Measurements from ENCODE around the gene TCF12. TPM values are rescaled to one million over a fixed set of nuclear protein-coding genes. Genes with fewer than 3 reads are reported as not detected.

The TCF12 gene
- total and polyA plus RNA-seq, 2 of the 8 experiments (the other 6 are each of a cell fraction or from before 2014, with no cell fraction given), result 85.8 to 101 TPM

DNA sequence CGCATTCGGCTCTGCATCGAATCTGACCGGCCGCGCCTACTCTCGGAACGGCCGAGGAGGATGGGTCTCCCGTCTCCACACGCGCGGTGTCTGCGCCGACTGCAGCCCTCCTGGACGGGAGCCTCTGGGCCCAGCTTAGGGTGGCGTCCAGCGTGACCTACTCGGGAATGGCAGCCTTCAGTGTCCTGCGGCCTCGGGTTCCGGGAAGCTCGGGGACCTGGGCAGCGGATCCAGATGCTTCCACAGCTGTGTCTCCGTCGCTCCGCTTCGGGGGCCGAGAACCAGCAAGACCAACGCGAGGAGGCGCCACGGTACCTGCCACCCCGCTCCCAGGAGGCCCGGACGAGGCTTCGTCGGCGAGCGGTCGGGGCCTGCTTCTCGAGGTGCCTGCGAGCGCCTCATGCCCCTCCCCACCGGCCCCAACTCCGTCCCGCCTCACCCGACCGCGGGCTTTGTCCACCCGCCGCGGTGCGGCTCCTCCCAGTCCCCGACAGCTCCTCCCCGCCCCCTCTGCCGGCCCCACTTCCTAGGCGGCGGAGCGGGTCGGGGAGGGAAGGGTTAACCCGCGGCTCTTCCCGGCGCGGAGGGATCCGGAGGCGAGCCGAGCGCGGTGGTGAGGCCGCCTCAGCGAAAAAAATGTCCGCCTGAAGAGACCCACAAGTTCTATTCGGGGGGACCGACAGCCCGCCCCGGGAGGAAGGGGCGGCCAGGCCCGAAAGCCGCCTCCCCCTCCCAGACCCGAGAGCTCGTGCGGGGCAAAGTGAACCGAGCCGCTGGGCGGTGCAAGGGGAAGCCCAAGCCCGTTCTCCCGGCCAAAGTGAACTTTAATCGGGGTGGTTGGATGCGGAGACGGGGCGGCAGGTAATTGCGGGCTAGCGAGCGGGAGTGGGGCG lies at the start of gene TCF12 (continued):
- TF ChIP-seq RBBP5 (IDR thresholded peaks at IDR 0.05; ENCODE audit: borderline replicate concordance, low read depth, low read length), result no peak; the same call in 1 of the 2 replicates
- TF ChIP-seq TAF7 (optimal IDR thresholded peaks at IDR 0.05; ENCODE audit: borderline replicate concordance, low read depth, low read length), result peak; percentile 85
- TF ChIP-seq PHF8 (conservative IDR thresholded peaks at IDR 0.05; ENCODE audit: low read depth, low read length), result peak; percentile 66
- TF ChIP-seq, protein P1, sequence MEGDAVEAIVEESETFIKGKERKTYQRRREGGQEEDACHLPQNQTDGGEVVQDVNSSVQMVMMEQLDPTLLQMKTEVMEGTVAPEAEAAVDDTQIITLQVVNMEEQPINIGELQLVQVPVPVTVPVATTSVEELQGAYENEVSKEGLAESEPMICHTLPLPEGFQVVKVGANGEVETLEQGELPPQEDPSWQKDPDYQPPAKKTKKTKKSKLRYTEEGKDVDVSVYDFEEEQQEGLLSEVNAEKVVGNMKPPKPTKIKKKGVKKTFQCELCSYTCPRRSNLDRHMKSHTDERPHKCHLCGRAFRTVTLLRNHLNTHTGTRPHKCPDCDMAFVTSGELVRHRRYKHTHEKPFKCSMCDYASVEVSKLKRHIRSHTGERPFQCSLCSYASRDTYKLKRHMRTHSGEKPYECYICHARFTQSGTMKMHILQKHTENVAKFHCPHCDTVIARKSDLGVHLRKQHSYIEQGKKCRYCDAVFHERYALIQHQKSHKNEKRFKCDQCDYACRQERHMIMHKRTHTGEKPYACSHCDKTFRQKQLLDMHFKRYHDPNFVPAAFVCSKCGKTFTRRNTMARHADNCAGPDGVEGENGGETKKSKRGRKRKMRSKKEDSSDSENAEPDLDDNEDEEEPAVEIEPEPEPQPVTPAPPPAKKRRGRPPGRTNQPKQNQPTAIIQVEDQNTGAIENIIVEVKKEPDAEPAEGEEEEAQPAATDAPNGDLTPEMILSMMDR (IDR thresholded peaks at IDR 0.05; ENCODE audit: control extremely low read depth in 1 of 3, insufficient read depth in 1 of 3, low read depth in 1 of 3, low read length in 3 of 3), result peak in 2 of 3 experiments; percentile 37 to 38; a peak in 2 of 4 replicates
- TF ChIP-seq TBP (IDR thresholded peaks at IDR 0.05; ENCODE audit: low read depth, low read length), result peak; percentile 88; the same call in 1 of the 2 replicates
- TF ChIP-seq SIN3A (conservative IDR thresholded peaks at IDR 0.05 in 1 of 2, IDR thresholded peaks at IDR 0.05 in 1 of 2; ENCODE audit: low read depth in 1 of 2, low read length in 2 of 2), result peak in 1 of 2 experiments; percentile 70; a peak in 2 of 4 replicates
- TF ChIP-seq MAFK (IDR thresholded peaks at IDR 0.05; ENCODE audit: low read depth, low read length), result no peak
- TF ChIP-seq RAD21 (IDR thresholded peaks at IDR 0.05 in 1 of 2, conservative IDR thresholded peaks at IDR 0.05 in 1 of 2; ENCODE audit: low read depth in 2 of 2, low read length in 2 of 2), result peak; percentile 31 to 43; a peak in 2 of 4 replicates
- TF ChIP-seq, protein P2, sequence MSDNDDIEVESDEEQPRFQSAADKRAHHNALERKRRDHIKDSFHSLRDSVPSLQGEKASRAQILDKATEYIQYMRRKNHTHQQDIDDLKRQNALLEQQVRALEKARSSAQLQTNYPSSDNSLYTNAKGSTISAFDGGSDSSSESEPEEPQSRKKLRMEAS (IDR thresholded peaks at IDR 0.05), result peak; percentile 86
- TF ChIP-seq SUZ12 (IDR thresholded peaks at IDR 0.05; ENCODE audit: low read length), result no peak
- peak; percentile 61 for TF ChIP-seq CTBP2 (IDR thresholded peaks at IDR 0.05; ENCODE audit: borderline replicate concordance, insufficient read depth, insufficient read length, low read length)
- TF ChIP-seq NANOG (IDR thresholded peaks at IDR 0.05; ENCODE audit: insufficient read depth, low read depth, low read length, poor library complexity, severe bottlenecking), result no peak
- TF ChIP-seq CHD1 (IDR thresholded peaks at IDR 0.05; ENCODE audit: low read depth, low read length), result peak; percentile 39
- TF ChIP-seq SIRT6 (IDR thresholded peaks at IDR 0.05; ENCODE audit: low read length), result no peak
- TF ChIP-seq SP1 (IDR thresholded peaks at IDR 0.05; ENCODE audit: low read depth, low read length), result peak; percentile 61; the same call in 1 of the 2 replicates
- no peak for TF ChIP-seq RXRA (IDR thresholded peaks at IDR 0.05; ENCODE audit: insufficient read depth, low read depth, low read length)
- TF ChIP-seq CHD2 (IDR thresholded peaks at IDR 0.05; ENCODE audit: low read length), result peak; percentile 94
- TF ChIP-seq CREB1 (IDR thresholded peaks at IDR 0.05), result peak; percentile 63
- no peak for TF ChIP-seq GTF2F1 (IDR thresholded peaks at IDR 0.05; ENCODE audit: borderline replicate concordance, low read depth, low read length)
- TF ChIP-seq HDAC6 (IDR thresholded peaks at IDR 0.05; ENCODE audit: low read depth, low read length), result no peak
